Heart left ventricle (tissue), 13 donors: ENCODE data around the gene MPG.

Experiments
- POLR2A ChIP-seq, 2 donors: fragments of 450-650 bp; IDR thresholded peaks; one replicate each; pipeline ENCODE4 v1.6.1; 2017; ENCODE audit warnings: antibody characterized with exemption in 2 of 2, mild to moderate bottlenecking in 2 of 2, moderate library complexity in 2 of 2
- TF ChIP-seq, protein P1 (sequence below), 12 donors: fragments of 200-600 bp; sonication (generic) in 4 of 12; IDR thresholded peaks; one replicate each; pipeline versions ENCODE4 v1.5.0 to v1.8.0; 2018 to 2022; ENCODE audit warnings: antibody characterized with exemption in 12 of 12, mild to moderate bottlenecking in 5 of 12
- donor health status: ischemic (EF 13 %, LVEDD 7.1; RV severe dilation, severe dysfunction).
- donor health status: DM: no; HTN: yes; CAD: no.
- donor health status: DM: no; HTN: no; CAD: no.
- donor health status: ischemic (EF 25% LVEDD 6.9; RV normal size, moderate dysfunction).
- donor health status: ischemic (EF 25% LVEDD 5.7; RV mildly dilated, moderate dysfunction).
- donor health status: ischemic (EF 35%, LVEDD 5.7; RV mildly dilated, moderate dysfunction).
- donor health status: nonischemic (EF 11% LVEDD 7.7; RV severe dilation, severe dysfunction).
- donor health status: DM: yes; HTN: yes; CAD: no.
- donor health status: PGD.
- donor health status: ischemic (EF 29% LVEDD 5.4; RV normal size, mild dysfunction).
- donor health status: nonischemic (EF 23%, LVEDD 6.1; RV moderate dilation, normal function).

DNA sequence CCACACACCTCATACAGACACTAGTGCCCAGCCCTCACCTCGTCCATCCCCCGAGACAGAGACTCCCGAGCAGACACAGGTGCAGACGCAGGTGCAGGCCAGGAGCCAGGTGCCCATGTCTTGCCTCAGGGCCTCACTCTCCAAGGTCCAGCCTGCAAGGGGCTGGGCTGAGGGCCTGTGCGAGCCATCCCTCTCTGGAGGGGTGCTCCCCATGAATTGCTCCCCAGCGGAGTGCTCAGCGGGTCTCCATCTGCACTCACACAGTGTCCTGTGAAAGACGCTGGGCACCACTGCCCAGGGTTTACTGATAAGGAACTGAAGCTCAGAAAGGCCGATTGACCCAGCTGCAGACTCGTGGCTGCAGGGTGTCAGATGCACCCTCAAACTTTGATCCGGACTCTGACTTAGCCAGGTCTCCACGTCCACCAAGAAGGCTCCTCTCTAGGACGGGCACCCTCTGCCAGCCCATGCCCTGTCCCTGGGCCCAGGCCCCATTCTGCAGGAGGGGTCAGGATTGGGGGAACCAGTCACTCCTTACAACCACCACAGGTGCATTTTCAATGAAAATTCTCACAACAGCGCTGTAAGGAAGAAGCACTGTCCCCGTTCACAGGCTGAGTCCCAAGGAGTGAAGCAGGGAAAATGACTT is 41.6 kb upstream of the MPG start:
- TF ChIP-seq, protein P1, sequence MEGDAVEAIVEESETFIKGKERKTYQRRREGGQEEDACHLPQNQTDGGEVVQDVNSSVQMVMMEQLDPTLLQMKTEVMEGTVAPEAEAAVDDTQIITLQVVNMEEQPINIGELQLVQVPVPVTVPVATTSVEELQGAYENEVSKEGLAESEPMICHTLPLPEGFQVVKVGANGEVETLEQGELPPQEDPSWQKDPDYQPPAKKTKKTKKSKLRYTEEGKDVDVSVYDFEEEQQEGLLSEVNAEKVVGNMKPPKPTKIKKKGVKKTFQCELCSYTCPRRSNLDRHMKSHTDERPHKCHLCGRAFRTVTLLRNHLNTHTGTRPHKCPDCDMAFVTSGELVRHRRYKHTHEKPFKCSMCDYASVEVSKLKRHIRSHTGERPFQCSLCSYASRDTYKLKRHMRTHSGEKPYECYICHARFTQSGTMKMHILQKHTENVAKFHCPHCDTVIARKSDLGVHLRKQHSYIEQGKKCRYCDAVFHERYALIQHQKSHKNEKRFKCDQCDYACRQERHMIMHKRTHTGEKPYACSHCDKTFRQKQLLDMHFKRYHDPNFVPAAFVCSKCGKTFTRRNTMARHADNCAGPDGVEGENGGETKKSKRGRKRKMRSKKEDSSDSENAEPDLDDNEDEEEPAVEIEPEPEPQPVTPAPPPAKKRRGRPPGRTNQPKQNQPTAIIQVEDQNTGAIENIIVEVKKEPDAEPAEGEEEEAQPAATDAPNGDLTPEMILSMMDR (IDR thresholded peaks at IDR 0.05), result no peak
- TF ChIP-seq POLR2A (IDR thresholded peaks at IDR 0.05), result no peak
